HG02623 (cell line): Measurements from ENCODE around the gene EFNA2.
A peak's percentile ranks its signal among the peaks of the same experiment; 100 is the strongest.

Source experiments
- ATAC-seq: cut with Tn5 transposase; IDR thresholded peaks from one replicate; pipeline ENCODE4 v1.9.1; 2021; ENCODE audit warnings: moderate library complexity; ENCODE audit not compliant: unreplicated experiment

The EFNA2 gene

GRCh38 chr19:1271528-1272422, 13.9 kb upstream of the EFNA2 start:
- no peak for ATAC-seq

GRCh38 chr19:1272423-1273262, 13.0 kb upstream of the EFNA2 start:
- no peak for ATAC-seq

- no peak for ATAC-seq
These were observed 12.2 kb upstream of the EFNA2 start for GRCh38 chr19:1273263-1274041.

DNA sequence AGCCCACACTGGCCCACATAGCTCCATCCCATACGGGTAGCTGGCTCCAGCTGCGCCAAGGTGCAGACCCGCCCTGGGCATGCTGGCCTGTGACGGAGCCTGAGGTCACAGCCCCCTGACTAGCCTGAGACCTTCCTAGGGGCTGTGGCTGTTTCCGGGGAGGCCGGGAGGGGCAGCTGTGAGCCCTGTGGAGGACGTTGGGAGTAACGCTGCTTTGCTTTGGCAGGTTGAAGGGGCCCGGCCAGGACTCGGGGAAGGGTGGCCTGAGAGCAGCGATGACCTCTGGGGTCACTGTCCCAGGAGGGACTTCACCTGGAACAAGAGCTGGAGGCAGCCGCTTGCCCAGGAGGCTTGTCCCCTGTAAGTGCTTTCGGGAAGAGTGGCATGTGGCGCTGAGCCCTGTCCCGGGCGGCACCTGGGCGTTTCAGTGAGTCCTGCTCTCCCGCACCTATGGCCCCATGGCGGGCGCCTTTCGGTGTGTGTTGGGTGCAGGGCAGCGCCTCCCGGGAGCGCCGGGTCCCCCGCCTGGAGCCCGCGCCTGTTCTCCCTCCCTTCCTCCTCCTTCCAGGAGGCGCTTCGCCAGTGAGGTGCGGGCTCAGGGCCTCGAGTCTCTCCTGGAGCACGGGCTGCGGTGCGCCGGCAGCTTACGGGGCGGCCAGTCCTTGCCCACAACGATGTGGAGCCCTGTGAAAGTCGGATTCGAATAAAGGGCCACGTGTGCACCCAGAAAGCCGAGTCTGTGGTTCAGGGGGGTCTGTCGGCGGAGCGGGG, 11.4 kb upstream of the EFNA2 start:
- ATAC-seq, result no peak

DNA sequence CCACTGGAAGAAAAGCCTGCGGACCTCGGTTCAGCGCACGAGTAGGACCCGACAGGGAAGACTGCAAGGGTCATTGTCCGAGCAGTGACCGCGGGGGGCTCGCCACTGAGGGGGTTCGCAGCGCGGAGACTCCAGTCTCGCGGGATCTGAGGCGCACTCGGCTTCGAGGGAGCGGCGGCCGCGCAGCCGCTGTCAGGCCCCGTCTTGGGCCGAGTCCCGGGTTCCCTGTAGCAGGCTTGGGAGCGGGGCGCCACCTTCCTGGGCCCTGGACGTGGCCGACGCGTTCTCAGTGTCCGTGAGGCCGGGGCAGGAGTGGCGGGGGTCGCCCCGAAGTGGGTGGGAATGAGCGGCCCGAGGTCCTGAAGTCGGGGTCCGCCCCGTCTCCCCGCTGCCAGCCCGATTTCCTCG, 10.8 kb upstream of the EFNA2 start:
- ATAC-seq, result no peak

DNA sequence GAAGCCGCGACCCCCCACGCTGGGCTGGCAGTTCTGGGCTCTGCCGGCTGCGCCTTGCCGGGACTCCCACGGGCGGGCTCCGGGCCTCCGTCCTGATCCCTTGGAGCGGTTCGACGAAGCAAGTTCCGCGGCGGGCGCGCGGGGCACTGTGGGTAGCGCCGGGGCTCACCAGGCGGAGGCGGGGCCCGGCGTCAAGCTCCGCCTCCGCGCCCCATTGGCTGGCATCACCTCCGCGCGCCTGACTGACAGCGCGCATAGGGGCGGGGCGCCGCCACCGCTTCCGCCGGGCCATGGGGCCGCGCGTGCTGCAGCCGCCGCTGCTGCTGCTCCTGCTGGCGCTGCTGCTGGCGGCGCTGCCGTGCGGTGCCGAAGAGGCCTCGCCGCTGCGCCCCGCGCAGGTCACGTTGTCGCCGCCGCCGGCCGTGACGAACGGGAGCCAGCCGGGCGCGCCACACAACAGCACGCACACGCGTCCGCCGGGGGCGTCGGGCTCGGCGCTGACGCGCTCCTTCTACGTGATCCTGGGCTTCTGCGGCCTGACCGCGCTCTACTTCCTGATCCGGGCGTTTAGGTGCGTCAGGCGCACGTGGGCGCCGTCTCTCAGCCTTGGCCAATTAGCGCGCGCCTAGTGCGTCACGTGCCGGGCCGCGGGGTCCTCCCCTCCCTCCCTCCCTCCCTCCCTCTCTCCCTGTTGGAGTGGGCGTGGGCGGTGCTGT, 10.3 kb upstream of the EFNA2 start, which contains the start of gene FAM174C:
FAM174C (plus strand) TSS at position 271 of the 716 bp plus-strand sequence; CDS start at position 291, 20 bp downstream.
- peak; percentile 63 for ATAC-seq

GRCh38 chr19:1275976-1276627, 9.6 kb upstream of the EFNA2 start:
- ATAC-seq, result no peak

DNA sequence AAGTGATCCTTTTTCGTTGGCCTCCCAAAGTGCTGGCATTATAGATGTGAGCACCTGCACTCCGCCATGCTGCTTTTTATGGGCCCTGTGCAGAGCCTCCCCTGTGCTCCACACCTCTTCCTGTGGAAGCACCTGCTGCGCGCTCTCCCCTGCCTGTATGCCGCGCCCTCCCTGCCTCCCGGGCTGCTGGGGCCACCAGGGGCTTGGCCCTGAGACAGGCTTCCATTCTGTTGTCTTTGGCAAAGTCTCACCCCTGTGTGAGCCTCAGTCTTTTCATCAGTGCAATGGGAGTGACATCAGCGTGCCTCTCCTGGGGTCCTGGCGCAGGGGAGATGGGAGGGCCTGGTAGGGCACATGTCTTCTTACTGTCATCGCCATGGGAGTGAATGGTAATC, 9.0 kb upstream of the EFNA2 start:
- no peak for ATAC-seq

DNA sequence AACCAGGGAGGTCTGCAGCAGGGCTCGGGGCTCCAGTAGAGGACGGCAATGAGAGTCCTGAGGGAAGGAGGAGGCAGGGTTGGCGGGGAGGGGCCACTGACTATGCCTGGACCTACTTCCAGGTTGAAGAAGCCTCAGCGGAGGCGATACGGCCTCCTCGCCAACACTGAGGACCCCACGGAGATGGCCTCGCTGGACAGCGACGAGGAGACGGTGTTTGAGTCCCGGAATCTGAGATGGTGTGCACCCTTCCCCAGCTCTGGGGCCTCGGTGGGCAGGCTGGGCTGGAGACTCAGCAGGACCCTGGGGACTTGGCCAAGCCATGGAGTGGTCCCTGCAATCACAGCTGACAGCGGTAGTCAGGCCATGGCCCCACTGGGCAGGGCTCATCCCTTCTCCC, 8.6 kb upstream of the EFNA2 start:
- no peak for ATAC-seq

- no peak for ATAC-seq
These were observed 7.6 kb upstream of the EFNA2 start for GRCh38 chr19:1278074-1278473.

DNA sequence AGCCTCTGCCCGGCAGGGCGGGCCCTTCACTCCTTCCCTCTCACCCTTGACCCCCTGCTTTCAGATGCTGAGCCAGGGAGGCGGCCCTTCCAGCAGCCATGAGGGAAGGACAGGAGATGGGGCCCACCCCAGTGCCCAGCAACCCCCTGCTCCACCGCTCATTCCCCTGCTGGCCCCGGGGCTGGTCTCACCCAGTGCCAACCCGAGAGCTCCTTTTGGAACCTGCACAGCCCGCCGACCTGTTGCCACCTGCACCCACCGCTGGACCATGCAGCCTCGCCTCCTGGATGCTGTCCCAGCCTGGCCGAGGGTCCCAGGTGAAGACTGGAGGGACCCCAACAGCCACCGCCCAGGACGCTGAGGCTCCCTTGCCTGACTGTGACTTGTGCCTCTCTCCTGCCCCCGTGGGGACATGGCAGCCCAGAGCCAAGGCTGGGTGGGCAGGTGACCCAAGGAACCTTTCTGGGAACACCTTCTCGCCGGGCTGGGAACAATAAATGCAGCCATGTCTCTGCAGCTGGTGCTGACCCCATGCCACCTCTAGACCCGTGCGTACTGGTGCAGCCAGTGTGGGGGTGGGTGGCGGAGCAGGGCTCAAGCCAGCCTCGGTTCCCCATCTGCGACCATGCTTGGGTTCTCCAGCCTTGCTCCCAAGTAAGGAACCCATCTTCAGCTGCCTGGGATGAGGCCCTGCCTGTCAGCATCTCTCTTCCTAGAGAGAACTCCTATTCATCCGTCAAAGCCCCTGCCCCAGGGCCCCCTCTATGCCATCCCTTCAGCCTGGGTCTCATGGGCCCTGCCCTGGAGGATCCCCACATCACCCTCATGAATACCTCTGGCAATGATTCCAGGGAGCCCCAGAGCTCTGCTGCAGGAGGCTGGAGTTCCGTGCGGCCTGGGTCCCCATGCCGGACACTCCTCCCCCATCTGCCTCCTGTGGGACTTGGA, 6.7 kb upstream of the EFNA2 start:
- ATAC-seq, result no peak

DNA sequence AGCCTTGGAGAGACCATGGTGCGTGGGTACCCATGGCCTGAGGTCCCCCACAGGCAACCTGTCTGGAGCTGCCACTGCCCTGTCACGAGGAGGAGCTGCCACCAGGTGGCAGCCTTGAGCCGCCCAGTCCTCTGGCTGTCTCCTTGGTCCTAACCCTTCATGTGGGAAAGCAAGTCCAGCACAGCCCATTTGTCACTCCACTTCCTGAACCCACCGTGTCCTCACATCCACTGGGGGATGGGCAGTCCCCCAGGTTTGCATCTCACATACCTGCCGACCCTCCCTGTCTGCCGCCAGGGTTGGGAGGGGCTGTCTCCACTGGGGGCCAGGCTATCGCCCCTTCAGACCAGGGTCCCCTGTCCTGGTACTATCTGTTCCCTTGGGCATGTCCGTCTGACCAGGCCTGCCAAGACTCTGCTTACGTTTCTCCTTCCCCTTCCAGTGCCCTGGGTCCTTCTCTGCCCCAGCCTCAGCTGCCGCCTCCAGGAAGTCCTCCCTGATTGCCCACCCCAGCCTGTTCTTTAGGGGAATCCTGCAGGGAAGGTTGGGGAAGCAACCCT, 5.8 kb upstream of the EFNA2 start:
- no peak for ATAC-seq

DNA sequence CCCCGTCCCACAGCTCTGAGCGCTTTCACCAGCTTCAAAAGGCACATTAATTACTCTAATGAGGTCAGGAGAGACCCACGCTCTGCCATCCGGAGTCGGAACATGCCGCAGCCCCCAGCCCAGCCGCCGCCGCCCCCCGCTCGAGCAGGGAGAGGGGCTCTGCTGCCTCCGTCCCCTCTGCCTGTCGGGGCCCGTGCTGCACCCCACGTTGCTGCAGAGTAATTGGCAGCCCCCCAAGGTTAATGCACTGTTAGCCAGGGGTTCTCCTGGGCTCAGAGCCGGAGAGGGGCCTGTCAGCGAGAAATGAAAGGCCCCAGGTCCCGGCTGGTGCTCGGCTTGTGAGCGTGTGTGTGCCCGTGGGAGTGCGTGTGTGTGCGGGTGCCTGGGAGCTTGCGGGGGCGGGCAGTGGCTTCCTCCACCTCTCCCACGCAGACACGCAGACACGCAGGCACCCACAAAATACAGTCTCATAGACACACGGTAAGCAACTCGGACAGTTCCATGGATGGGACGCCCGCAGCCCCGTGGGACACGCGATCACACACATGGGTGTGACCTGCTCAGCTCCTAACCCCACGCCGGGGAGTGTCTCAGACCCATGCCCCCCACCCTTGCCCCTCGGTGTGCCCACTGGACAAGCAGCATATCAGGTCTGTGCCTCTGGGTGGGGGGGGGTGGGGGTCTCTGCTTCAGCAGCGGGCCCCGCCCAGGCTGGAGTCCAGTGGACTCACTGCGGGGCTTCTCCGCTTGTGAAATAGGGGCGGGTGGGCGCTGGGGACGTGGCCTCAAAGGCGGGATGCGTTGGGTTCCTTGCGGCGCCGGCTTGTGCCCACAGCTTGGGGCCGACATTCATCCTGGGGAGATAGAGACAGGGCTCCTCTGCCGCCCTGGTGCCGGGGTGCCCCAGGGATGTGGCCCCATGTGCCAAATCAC, 4.8 kb upstream of the EFNA2 start:
- ATAC-seq, result no peak

GRCh38 chr19:1281569-1282287, 3.9 kb upstream of the EFNA2 start:
- ATAC-seq, result no peak

DNA sequence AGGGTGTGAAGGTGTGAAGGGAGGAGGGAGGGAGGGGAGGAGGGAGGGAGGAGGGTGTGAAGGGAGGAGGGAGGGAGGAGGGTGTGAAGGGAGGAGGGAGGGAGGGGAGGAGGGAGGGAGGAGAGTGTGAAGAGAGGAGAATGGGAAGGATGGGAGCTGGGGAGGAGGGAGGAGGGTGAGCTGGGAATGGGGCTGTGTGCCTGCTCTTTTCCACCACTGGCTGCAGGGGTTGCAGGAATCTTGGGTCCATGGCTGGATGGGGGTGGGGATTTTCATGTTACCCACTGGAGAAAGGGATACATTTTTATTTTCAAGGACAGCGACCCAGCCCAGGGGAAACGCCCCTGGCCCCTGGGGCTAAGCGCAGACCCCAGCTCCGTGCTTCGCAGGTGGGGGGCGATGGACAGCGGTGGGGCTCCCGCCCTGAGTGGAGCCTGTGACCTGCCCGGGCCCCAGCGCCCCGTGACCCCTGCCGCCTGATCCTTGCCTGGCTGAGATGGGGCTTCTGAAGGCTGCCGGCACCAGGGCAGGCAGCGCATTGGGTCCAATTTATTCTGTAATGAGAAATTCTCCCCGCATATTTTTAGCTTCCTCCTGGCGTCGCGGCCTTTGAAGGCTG, 3.0 kb upstream of the EFNA2 start:
- ATAC-seq, result no peak
